ENCODE measurements around the gene IFNA2.
A peak's percentile ranks its signal among the peaks of the same experiment; 100 is the strongest.
"Not testable (repeated sequence)": the region's sequence is repeated elsewhere in the genome, so short reads cannot be mapped to it uniquely, and the experiment has no call there.

Gene IFNA2

DNA sequence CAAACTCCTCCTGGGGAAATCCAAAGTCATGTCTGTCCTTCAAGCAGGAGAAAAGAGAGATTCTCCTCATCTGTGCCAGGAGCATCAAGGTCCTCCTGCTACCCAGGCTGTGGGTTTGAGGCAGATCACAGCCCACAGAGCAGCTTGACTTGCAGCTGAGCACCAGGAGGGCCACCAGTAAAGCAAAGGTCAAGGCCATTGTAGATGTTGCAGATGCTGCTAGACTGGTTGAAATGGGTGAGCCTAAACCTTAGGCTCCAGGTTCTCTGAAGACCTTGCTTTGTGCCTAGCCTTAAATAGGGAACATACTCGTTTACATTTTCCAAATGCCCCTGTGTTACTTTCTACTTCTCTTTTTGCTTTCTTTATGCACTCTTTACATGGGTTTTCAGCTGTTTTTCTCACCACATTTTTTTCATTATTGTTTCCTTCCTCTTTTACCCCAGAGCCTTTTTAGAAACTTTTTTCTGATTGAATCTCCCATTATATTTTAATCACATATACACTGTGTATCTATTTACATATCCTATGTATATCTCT lies at the start of gene IFNA2:
Gene IFNA2, minus strand, starts transcription at position 268 of the 540 bp plus-strand sequence. Its CDS starts 69 bp downstream, at position 199.
- DNase-seq (ENCODE audit: low read depth) = no peak

DNA sequence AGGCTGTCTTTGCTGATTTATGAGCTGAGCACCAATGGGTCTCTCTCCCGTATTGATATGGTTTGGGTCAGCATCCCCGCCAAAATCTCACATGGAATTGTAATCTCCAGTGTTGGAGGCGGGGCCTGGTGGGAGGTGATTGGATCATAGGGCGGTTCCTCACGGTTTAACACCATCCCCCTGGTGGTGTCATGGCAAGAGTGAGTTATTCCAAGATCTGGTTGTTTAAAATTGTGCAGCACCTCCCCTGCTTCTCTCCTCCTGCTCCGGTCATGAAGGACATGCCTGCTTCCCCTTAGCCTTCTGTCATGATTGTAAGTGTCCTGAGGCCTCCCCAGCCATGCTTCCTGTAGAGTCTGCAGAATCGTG lies 49.8 kb upstream of the IFNA2 start:
- DNase-seq (ENCODE audit: low read depth) = not testable (repeated sequence)

DNA sequence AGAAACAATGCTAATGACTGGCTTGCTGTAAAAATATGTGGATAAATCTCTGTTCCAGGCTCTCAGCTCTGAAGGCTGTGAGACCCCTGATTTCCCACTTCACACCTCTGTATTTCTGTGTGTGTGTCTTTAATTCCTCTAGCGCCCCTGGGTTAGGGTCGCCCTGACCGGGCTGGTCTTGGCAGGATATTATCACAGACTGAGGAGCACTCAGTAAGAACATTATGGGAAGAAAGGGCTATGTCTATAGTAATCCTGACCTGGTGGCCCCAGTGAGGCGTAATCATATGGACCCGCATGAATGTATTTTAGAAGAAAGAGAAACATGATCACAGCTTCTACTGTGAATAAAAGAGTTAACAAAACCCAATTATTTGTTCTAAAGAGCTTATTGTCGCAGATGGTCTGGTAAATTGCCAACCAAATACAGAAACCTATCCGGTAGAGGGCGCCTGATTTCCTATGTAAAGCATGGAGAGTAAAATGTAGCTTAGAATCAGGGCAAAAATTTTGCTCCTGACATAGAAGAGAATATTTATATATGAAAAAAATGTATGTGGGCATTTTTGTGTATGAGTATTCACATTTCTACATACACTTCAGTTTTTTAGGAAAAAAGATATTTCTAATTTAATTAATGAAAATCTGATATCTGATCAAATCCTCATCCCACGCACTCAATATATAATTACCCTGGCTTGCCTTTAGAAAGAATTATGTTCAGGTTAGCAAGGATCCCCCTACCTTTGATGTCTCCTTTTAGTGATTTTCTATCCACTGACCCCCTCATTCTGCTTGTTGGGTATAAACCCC lies 49.2 kb upstream of the IFNA2 start:
- no peak for DNase-seq (ENCODE audit: low read depth)

DNA sequence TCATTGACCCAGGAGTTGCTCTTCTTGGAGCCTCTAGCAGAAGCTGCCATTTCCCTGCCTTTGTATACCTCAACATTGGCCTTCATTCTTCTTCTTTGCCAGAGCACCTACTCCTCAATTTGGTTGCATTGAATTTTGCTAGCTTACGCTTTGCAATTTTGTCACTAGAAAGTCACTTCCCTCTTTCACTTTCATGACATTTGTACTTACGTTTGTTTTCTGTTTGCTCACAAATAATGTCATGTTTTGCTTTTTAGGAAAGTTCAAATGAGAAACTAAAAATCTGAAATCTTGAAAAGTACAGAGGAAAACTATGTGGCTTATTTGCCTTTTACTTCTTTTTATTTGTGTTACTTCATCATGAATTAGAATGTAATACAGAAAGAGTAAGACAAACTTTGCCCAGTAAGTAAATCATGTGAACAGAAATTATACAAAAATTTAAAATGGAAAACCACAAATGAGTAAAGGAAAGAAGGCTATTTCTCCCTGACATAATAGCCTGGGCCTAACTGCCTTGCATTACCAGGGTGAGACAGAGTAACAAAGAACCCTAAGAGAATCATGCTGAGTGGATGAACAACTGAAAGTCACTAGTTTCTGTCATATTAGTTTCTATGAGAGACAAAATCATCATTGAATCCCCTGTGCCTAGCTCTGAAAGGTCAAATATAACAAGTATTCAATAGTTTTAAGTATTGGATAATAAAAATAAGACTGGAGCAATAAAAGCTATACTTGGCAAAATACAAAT lies 47.7 kb upstream of the IFNA2 start:
- no peak for DNase-seq (ENCODE audit: low read depth)

DNA sequence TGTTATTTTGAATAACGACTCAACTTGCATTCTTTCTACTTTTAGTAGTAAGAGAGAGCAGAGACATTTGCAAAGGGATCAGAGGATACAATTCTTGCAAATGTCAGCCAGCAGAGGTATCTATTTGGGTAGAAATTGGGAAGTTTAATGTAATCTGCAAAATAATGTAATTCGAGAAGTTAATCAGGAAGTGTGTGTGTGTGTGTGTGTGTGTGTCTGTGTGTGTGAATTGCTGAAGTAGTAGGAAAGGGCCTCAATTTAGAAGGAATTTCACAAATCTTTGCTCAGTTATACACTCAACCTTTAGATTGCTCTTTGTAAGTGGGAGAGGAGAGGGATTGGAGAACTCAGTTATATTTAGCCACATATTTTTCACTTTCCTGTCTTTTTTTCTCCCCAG lies 44.0 kb upstream of the IFNA2 start:
- no peak for DNase-seq (ENCODE audit: low read depth)

DNA sequence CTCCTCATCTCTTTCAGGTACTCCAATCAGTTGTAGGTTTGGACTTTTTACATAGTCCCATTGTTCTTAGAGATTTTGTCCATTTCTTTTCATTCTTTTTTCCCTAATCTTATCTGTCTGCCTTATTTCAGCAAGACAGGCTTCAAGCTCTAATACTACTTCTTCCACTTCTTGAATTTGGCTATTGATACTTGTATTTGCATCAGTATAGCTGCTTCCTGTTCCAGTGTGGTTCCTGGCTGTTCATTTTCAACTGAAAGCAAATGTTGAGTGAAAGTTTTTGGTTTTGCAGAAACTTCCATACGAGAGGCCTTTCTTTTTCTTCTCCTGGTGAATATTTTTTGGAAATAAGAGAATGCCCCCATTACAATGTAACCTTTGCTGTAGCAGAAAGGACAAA lies 43.0 kb upstream of the IFNA2 start:
- no peak for DNase-seq (ENCODE audit: low read depth)

DNA sequence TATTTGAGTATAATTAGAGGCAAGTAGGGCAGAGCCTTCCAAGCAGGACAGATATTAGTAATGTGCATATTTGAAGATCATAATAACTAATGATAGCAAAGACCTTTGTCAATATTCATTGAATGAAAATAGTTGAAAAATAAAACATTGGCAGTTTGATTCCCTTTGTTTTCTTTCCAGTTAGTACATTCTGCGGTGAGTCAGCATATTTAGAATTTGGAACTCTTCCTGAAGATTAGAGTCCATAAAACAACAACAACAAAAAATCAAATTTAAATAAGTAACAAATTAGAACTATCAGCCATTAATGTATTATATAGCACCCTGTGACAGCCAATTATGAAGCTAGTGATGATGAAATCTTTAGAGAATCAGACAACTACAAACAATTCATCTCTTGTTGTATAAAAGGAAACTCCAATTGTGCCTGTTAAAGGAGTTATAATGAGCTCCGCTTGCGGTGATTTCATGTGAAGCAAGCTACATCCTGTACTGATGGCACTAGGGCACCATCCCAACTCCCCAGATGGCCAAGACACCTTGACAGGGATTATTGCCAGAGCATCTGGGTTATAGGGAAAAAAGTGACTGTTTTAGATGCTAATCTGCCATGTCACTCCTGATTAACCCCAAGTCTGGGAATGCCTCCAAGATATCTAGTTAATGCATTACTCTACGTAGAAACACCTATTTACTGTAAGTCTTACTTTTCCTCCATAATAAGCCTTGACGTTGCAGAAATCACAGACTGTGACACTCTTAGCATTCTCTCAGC lies 30.5 kb upstream of the IFNA2 start:
- DNase-seq (ENCODE audit: low read depth) = no peak

DNA sequence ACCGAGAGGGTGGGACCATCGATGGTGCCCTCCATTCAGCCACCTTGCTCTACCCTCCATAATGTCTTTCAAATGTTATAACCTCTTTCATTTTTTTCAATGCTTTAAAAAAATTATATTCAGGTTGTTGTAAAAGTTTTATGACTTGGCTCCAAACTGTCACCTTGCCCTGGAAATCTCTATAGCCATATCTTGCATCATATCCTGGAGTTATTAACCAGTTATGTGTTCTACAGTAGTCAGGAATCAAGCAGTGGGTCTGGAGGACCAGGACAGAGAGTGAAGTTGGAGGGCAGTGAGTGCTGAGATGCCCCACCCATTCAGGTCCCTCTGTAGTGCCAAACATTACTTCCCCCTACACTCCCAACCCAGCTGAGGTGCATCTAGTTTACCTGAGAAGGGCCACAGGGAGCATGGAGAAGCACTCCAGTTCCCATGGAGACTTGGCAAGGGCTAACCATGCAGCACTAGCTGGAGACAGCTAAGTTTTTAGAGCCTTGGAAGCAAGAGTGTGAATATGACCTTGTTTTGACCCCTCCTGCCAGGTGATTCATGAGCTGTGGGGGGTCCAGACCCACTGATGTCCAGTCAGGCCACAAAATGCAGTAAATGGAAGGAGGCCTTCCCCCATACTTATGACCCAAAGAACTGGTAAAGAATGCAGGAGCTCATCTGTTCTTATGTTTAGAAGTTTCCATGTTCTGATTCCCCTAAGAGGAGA lies 29.2 kb upstream of the IFNA2 start:
- no peak for DNase-seq (ENCODE audit: low read depth)

DNA sequence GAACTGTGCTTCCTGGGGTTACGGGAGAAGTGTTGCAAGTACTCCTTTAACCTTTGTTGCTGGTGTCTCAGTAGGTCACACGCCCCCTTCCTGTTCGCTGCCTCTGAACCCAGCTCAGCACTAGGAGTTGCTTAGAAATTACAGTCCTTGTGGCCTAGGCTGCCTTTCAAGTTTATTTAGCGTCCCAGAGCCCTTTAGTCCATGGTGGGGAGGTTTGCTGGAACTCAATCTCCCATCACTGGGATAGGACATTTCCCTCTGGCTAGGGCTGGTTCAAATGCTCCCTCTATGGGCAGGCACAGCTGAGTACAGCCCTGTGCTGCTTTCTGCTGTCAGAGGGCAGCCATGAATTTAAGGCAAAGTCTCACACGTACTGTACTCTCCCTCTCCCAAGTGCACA lies 28.4 kb upstream of the IFNA2 start:
- no peak for DNase-seq (ENCODE audit: low read depth)

DNA sequence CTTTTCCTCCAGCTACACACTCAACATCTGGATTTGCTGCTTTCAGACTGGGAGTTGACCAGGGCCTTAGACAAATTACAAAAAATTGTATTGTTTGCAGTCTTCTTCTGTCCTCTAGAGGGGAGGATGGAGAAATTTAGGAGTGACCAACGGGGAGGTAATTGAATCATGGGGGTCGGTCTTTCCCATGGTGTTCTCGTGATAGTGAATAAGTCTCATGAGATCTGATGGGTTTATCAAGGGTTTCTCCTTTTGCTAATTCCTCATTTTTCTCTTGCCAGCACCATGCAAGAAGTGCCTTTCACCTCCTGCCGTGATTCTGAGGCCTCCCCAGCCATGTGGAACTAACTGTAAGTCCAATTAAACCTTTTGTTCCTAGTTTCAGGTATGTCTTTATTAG lies 28.0 kb upstream of the IFNA2 start:
- DNase-seq (ENCODE audit: low read depth) = no peak

DNA sequence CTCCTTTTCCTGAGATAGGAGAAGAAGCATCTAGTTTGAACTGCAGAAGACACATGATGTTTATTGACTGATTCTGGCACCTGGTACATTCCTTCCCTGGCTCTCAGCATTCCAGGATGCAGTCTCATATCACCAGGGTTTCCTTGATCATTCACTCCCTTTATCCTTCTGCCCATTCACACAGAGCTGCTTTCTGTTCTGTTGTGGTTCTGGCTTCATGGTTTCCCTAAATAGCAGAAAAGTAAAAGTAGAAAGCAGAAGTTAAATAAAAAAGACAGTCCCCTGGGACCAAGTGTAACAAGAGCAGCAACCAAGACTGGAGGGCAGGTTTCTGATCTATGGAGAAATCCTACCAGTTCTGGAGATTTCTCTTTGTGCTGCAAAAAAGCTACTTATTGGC lies 26.9 kb upstream of the IFNA2 start:
- DNase-seq (ENCODE audit: low read depth) = no peak

DNA sequence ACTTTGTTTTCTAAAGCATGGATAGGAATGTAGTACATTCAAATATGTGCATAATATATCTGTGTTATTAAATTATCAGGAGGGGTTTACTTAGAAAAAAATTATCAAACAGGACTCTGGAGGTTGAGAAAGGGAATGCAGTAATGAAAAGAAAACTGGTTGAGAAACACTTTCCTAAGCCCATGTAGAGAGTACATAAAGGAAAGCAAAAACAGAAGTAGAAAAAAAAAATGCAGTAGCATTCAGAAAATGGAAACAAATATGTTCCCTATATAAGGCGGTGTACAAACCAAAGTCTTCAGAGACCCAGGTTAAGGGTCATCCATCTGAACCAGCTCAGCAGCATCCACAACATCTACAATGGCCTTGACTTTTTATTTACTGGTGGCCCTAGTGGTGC lies 23.6 kb upstream of the IFNA2 start, which contains the start of gene IFNA8:
Gene IFNA8, plus strand, starts transcription at position 301 of the 400 bp plus-strand sequence. Its CDS starts 60 bp downstream, at position 361.
- no peak for DNase-seq (ENCODE audit: low read depth)

DNA sequence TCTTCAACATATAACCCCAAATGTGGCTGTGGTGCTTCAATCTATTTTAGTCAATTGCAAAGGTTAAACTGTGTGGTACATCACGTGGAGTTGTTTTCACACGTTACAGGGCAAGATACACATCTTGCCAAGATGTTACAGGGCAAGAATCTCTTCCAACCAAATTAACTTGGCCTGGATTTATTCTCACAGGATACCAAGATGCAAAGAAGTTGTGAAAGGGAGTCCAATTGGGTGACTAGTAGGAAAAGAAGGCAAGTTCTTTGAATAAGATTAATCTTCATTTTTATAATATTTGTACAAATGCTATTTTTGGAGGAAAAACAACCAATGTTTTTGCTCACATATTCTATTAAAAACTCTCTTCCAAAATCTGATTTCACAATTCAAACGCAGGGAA lies 18.9 kb upstream of the IFNA2 start:
- no peak for DNase-seq (ENCODE audit: low read depth)

DNA sequence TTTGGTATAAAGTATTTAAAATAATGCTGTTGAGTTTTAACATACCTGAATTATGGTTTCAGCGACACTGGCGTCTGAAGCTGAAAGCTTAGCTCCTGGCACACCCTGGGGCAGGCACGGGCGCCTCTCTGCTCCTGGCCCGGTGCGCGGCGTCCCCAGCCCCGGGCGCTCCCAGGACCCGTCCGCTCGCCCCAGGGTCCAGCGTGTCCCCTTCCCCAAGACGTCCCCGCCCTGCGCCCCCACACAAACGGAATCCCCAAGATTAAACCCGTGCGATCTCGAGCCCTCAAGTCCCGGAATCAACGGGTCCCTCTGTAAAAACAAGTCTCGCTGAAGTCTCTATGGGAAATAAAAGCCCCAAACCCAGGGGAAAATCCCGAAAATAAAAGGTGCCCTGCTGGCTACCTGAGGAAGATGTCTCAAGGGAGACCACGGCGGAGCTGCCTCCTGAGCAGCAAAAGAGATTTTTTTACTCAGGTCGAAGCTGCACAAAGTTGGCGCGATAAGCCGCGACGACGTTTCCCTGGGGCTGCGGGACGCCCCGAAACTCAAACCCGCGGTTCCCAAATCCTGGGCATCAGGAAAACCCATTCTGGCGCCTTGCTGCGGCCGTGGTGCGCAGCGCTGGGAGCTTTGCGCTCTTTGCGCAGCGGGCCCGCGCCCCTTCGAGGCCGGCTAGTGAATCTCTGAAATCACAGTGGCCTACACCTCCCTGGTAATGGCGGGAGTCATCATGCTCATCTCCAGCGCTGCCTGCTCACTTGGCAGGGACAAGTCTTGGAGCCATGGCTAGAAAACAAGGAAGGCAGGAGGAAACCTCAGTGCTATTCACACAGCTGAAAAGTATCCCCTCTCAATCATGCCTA lies 17.4 kb upstream of the IFNA2 start:
- DNase-seq (ENCODE audit: low read depth) = no peak

DNA sequence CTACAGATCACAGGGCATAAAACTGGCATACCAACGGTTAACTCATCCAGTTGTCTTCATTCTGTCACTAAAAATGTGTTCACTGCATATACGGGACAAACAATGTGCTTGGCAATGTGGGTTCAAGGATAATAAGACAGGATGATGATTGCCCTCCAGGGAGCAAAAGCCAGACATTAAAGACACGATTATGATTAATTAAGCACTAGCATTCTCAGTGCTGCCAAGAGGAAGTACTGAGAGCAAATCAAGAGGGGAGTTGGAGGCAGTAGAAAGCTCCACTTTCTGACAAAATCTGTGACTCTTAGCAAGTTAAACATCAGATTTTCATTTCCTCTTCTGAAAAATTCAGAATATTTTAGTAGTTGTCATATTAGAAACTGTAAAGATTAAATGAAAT lies 14.8 kb upstream of the IFNA2 start:
- no peak for DNase-seq (ENCODE audit: low read depth)

DNA sequence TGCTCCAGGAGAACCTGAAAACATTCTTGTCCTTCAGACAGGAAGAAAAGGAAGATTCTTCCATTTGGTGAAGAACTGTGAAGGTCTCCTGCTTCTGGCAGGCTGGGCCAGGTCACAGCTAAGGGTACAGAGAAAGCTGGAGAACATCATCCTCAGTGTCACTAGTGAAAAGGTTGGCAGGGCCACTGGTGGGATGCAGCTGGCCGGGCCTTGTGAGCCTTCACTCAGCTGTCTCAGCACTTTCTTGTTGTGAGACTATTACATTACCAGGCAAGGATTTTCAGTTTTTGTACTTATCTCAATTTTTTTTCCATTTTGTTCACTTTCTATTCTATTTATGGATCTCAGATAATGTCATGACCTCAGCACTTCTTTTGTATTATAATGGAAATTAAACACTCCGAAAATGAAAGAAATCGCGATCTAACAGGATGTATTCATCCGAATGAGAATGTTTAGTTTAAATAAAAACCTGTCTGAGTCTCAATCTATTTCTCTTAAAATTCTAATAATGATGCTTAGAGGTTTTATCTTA lies 13.8 kb upstream of the IFNA2 start:
- DNase-seq (ENCODE audit: low read depth) = no peak

DNA sequence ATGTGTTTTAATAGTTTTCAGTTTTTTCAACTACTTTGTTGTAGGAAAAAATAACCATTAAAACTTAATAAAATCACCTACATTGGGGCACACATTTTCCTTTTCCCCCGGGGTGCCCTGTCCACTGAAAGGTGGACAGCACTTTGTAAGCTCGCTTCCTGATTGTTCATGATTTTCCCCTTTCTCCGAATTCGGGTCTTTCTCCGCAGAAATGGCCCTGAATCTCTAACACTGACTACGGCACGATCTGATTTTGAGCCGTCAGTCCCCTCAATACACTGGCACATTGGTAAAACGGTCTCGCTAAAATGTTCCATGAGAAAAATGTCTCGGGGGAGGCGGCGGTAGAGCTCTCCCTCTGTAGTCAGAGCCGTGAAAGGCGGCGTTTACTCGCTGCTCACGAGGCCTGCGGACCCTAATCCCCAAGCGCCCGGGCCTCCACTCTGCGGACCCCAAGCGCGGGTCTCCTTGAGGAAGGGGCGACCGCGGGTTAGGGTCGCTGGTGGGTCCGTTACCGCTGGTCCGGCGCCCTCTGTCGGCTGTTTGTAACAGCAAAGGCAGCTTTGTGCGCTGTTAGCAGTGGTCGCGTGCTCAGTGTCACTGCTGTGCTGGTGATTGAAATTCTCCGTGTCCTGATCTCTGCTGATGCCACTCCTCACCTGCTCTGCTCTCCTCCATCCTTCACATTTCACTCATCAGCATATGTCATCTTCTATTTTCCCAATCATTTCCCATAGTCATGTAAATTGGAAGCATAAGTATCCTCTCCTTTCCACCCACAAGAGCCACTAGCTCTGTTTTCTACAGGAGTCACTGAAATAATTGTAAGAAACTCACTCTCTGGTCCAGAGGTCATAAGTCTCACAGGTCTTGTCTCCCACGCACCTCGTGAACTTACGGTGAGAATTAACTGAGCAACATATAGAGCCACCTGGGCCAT lies 10.8 kb upstream of the IFNA2 start:
- peak; percentile 38 for DNase-seq (ENCODE audit: low read depth)

DNA sequence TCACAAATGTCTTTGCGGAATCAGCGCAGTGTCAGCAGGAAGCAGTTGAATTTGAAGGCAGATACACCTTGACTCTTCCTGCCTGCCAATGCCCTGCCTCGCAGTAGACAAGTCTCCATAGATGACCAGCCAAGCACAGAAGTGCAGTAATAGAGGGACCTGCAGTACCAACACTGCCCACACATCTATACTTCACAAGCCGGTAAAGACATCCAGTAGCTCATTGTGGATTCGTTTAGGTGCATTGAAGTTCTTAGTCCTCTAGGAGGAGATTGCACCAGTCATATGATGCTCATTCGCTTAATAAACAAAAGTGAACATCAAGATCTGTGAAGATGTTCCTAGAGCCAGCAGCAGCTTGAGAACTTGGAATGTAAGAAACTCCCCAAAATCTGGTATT lies 7.1 kb upstream of the IFNA2 start:
- DNase-seq (ENCODE audit: low read depth) = no peak

DNA sequence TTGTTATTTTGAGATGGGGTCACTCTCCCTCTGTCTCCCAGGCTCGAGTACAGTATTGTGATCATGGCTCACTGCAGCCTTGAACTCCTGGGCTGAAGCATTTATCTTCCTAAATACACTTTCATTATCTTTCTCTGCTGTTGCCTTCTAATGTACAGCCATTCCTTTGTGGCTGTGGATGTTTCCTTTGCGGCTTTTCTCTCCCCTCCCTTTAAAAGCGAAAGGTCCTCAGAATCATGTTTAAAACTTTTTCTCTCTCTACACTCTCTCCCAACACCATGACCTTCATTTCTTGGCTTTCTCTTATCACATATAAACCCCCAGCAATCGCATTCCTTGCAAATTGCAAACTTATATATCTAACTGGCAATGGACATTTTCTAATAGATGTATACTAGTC lies 1.6 kb downstream of the IFNA2 start:
- no peak for DNase-seq (ENCODE audit: low read depth)
